Measurements from ENCODE around the gene PEF1. TPM values are rescaled to one million over a fixed set of nuclear protein-coding genes. Genes with fewer than 3 reads are reported as not detected.
A peak's percentile ranks its signal among the peaks of the same experiment; 100 is the strongest.

PEF1 gene
- polyA plus RNA-seq, 3 donors, result 36.6 to 81.7 (median 70.7) TPM

DNA sequence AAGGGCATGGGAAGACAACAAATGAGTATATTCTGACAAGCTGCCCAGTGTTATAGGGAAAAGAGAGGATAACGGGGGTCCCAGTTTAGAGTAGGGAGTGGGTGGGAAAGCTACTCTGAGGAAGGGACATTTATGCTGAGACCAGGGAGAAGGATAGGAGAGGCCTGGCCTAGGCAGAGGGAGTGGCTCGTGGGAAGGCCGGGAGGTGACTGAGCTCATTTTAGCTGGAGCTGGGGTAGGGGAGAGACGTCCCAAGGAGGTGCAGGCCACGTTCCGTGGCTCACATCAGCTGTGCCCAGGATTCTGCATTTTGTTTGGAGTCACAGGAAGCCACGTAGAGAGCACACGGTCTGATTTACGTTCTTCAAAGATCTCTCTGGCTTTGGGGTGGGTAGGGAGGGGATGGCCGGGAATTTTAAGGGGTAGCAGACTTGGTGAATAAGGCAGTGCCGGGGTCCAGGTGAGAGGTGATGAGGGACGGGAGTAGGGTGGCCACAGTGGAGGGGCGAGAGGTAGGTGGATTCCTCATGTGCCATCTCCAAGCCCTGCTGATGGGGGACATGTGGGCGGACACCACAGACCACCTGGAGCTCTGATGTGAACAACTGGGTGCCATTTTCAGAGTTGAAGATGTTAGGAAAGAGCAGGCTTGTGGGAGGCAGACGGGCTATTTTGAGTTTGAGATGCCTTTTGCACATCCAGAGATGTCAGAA lies 63.6 kb downstream of the PEF1 start:
- H3K27ac ChIP-seq (ENCODE audit: low read depth in 1 of 2, low read length in 2 of 2), result no peak overlapping the region
- H3K9me3 ChIP-seq (replicated peaks in 1 of 2; ENCODE audit: control insufficient read depth in 1 of 2, insufficient read depth in 1 of 2, low read length in 2 of 2), result no peaks in the 10 kb centered on the region
- H3K4me2 ChIP-seq (replicated peaks; ENCODE audit: extremely low read depth, low read length, poor library complexity, severe bottlenecking), result no peak overlapping the region
- no peaks in the 10 kb centered on the region for H4K20me1 ChIP-seq (ENCODE audit: insufficient read depth, low read length)
- peaks cover 12 to 18% (median 12%) of the 10 kb centered on the region in 3 donors for H3K27me3 Mint-ChIP-seq (ENCODE audit: low read depth in 3 of 3)
- H3K4me1 ChIP-seq (ENCODE audit: control insufficient read depth in 1 of 2, insufficient read depth in 2 of 2, low read length in 2 of 2), result peaks cover 5% of the 10 kb centered on the region in 2 donors
- H3K27me3 ChIP-seq (ENCODE audit: control insufficient read depth in 2 of 2, insufficient read depth in 2 of 2, low read length in 2 of 2), result peaks cover 0 to 14% of the 10 kb centered on the region in 2 donors
- H3K4me1 Mint-ChIP-seq, result peaks cover 5% of the 10 kb centered on the region
- H2AFZ ChIP-seq (ENCODE audit: insufficient read depth, low read depth, low read length, poor library complexity, severe bottlenecking), result no peak overlapping the region
- H3K4me3 ChIP-seq (replicated peaks in 1 of 3; ENCODE audit: low read depth in 2 of 3, low read length in 3 of 3), result no peak overlapping the region
- H3K79me2 ChIP-seq (ENCODE audit: insufficient read depth, low read length), result no peaks in the 10 kb centered on the region
- no peaks in the 10 kb centered on the region for H3K36me3 Mint-ChIP-seq
- H3K9me3 Mint-ChIP-seq, result no peaks in the 10 kb centered on the region
- no peak overlapping the region for H3K9ac ChIP-seq (ENCODE audit: insufficient read depth, low read length, poor library complexity, severe bottlenecking)
- TF ChIP-seq, protein P1, sequence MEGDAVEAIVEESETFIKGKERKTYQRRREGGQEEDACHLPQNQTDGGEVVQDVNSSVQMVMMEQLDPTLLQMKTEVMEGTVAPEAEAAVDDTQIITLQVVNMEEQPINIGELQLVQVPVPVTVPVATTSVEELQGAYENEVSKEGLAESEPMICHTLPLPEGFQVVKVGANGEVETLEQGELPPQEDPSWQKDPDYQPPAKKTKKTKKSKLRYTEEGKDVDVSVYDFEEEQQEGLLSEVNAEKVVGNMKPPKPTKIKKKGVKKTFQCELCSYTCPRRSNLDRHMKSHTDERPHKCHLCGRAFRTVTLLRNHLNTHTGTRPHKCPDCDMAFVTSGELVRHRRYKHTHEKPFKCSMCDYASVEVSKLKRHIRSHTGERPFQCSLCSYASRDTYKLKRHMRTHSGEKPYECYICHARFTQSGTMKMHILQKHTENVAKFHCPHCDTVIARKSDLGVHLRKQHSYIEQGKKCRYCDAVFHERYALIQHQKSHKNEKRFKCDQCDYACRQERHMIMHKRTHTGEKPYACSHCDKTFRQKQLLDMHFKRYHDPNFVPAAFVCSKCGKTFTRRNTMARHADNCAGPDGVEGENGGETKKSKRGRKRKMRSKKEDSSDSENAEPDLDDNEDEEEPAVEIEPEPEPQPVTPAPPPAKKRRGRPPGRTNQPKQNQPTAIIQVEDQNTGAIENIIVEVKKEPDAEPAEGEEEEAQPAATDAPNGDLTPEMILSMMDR (IDR thresholded peaks at IDR 0.05), result no peak
- H3K36me3 ChIP-seq (replicated peaks in 1 of 2; ENCODE audit: control insufficient read depth in 1 of 2, insufficient read depth in 2 of 2, low read length in 2 of 2), result no peaks in the 10 kb centered on the region
- peak overlapping the region in 1 of 7 donors; percentile 3 for H3K27ac Mint-ChIP-seq
- no peak overlapping the region for H3K4me3 Mint-ChIP-seq
- 92% methylated on average over 15 of the region's 15 CpGs for WGBS (ENCODE audit: insufficient coverage)
- DNase-seq, result no peak
- intact Hi-C loops (cut with micrococcal nuclease), result no loop called here

DNA sequence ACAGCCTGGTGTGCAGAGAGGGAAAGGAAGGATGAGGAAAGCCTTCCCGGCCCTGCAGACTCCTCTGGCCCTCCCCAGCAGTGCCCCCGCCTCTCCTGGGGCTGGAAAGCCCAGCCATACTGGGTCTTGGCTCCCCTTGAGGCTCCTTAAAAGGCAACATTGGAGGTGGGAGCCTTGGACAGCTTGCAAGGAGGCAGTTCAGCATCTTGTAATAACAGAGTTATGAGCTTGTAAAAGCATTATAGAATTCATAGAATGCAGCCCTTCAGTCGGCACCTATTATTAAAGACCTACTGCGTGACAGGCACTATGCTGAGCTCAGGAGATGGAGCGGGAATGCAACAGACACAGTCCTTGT lies 64.2 kb downstream of the PEF1 start:
- WGBS (ENCODE audit: insufficient coverage), result 86% methylated on average over 5 of the region's 5 CpGs
- intact Hi-C loops (cut with micrococcal nuclease), result no loop called here
- Mint-ChIP-seq H3K9me3 (no peaks in the 10 kb centered on the region), H3K27me3 (ENCODE audit: low read depth in 3 of 3) (peaks cover 12 to 21% (median 12%) of the 10 kb centered on the region in 3 donors), H3K4me3 (no peak overlapping the region), H3K4me1 (peaks cover 7% of the 10 kb centered on the region), H3K27ac (no peak overlapping the region), H3K36me3 (no peaks in the 10 kb centered on the region)
- Histone ChIP-seq H4K20me1 (ENCODE audit: insufficient read depth, low read length) (no peaks in the 10 kb centered on the region), H3K4me1 (ENCODE audit: control insufficient read depth in 1 of 2, insufficient read depth in 2 of 2, low read length in 2 of 2) (peaks cover 5% of the 10 kb centered on the region in 2 donors), H3K79me2 (ENCODE audit: insufficient read depth, low read length) (no peaks in the 10 kb centered on the region), H2AFZ (ENCODE audit: insufficient read depth, low read depth, low read length, poor library complexity, severe bottlenecking) (no peak overlapping the region), H3K4me2 (replicated peaks; ENCODE audit: extremely low read depth, low read length, poor library complexity, severe bottlenecking) (no peak overlapping the region), H3K9me3 (replicated peaks in 1 of 2; ENCODE audit: control insufficient read depth in 1 of 2, insufficient read depth in 1 of 2, low read length in 2 of 2) (no peaks in the 10 kb centered on the region), H3K4me3 (replicated peaks in 1 of 3; ENCODE audit: low read depth in 2 of 3, low read length in 3 of 3) (no peak overlapping the region), H3K27ac (ENCODE audit: low read depth in 1 of 2, low read length in 2 of 2) (no peak overlapping the region), H3K27me3 (ENCODE audit: control insufficient read depth in 2 of 2, insufficient read depth in 2 of 2, low read length in 2 of 2) (peaks cover 0 to 16% of the 10 kb centered on the region in 2 donors), H3K9ac (ENCODE audit: insufficient read depth, low read length, poor library complexity, severe bottlenecking) (no peak overlapping the region), H3K36me3 (replicated peaks in 1 of 2; ENCODE audit: control insufficient read depth in 1 of 2, insufficient read depth in 2 of 2, low read length in 2 of 2) (no peaks in the 10 kb centered on the region)
- no peak for DNase-seq
- TF ChIP-seq, protein P1 (IDR thresholded peaks at IDR 0.05), result no peak

Other genes starting within 250 kb of the PEF1 start
- 10 to 100 TPM in 1 of 3 donors, 1 to 10 TPM in 2; 4.1 to 12.6 (median 7.8) TPM for gene SERINC2, start 231.7 kb downstream of the PEF1 start, polyA plus RNA-seq
- gene TINAGL1, start 68.4 kb downstream of the PEF1 start, polyA plus RNA-seq, result under 1 TPM in 1 of 3 donors, not detected in 2; 0.07 TPM
- not detected for gene HCRTR1, start 27.2 kb downstream of the PEF1 start, polyA plus RNA-seq
- under 1 TPM in 1 of 3 donors, not detected in 2; 0.13 TPM for gene COL16A1, start 59.1 kb upstream of the PEF1 start, polyA plus RNA-seq
- not detected for gene ADGRB2, start 119.5 kb upstream of the PEF1 start, polyA plus RNA-seq
- not detected for gene SPOCD1, start 171.1 kb upstream of the PEF1 start, polyA plus RNA-seq